ENCODE measurements around the gene STOML1. TPM values are rescaled to one million over a fixed set of nuclear protein-coding genes. Genes with fewer than 3 reads are reported as not detected.

STOML1 gene
- total RNA-seq, 1 donor from 2014 or later: 23.4 TPM

DNA sequence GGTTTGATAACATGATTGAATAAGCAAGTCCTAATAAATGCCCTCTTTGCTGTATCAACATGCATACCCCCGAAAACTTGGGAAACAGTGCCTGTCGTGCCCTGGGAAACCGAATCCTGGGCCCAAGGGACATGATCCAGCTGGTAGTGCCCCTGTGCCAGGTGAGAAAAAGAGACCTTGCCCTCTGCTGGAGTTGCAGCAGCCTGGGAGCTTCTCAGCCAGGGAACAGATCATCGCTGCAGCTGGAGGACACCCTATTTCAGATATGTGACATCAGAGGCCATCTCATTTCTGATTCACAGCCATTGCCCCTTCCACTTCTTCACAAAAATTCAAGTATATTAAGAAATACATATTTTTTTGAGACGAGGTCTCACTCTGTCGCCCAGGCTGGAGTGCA lies 32.3 kb downstream of the STOML1 start:
- DNase-seq: no peak

DNA sequence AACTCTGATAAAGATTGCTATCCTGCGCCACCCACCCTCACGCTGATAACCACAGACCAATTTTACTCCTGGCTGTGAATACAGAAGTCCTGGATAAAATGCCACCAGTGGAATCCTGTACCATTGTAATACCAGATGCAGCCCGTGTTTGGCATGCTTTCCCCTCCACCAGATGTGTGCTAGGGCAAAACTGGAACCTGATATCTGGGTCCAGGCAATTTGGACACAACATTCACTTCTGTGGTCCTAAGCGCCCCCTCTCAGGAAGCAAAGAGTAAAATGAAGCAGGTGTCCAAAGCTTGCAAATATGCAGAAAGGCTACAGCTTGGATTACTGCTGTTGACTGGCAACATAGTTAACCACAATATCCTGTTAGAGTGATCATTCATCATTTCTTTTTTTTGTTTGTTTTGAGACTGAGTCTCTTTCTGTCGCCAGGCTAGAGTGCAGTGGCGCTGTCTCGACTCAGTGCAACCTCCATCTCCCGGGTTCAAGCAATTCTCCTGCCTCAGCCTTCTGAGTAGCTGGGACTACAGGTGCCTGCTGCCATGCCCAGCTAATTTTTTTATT lies 33.0 kb downstream of the STOML1 start:
- no peak for DNase-seq

DNA sequence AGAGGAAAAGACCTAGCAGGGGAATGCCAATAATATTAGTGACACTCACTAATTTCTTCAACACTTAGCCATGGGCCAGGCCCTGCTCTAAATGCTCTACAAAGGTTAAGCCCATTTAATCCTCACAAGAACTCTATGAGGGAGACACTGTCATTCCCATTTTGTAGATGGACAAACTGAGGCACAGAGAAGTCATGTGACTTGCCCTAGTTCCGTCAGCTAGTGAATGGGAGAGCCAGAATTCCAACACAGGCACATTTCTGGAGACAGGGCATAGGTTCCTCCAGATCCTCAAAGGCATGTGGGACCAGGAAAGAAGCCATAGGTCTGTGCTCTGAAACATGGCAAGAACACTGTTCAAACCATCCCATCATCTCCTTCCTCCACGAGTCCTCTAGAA lies 34.3 kb downstream of the STOML1 start:
- no peak for DNase-seq

DNA sequence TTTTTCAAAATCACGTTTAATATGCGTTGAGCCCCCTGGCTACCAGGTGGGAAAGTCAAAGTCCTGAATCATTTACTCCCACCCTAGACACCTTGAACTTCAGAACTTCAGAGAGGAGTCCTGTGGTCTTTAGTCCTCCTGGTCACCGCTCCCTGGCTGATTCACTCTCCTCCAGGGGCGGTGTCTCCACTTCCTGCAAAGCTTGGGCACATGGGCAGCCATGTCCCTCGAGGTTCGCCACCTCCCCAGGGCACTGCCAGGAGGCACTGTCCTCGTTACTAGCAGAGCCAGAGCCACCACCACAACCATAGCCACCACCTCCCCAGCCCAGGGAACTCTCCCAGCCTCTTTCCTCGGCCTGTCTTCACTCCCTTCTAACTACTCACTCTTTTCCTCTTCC lies 34.8 kb downstream of the STOML1 start:
- DNase-seq: no peak

DNA sequence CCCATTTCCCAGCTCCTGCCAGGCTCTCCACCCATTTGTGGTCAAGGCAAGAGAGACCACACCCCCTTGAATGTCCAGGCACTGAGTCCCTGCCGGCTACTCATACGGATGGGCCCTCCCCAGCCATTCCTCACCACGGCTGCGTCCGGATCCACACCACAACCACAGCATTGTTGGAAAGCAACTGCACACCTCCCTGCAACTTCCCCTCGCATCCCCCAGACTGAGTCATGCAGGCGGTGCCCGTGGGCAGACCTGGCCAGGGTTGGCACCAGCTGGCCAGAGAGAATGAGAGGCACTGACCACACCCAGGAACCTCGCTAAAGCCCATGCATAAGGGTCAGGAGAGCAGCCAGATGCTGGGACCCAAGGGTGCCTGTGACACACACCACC lies 35.4 kb downstream of the STOML1 start:
- no peak for DNase-seq

DNA sequence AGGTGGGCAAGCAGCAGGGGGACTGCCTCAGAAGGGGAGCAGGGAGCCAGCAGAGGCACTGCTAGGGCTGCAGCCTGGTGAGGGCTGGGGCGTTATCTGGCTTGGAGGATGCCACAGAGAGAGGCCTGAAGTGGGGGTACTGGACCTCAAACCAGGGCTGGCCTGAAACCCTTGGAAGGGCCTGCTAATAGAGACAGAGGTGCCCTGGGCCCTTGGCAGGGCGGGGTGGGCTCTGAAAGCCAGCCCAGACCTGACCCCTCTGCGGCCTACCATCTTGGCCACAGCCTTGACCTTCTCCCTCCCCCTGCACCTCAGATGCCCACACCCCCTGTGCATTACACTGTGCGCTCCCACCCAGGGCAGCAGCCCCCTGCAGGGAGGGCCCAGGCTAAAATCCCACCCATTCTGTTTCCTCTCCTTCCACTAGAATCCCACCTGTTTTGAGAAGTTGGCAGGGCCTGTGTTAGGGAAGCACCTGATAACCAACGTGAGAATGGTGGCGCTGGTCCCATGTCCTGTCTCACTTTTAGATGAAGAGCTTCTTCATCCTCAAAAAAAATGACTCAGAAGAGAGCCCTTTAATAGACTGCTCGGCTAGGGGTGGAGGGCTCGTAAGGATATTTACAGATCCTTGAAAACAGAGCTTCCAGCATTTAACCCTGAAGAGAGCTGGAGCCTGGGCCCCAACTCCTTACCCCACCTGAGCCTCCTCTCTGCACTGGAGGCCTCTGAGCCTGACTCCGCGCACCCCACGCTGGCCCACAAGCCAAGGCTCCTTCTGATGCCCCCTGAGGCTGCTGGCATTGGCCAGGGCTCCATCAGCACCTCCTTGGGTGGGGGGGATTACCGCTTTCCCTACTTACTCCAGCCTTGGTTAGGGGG lies 36.0 kb downstream of the STOML1 start:
- DNase-seq: no peak

DNA sequence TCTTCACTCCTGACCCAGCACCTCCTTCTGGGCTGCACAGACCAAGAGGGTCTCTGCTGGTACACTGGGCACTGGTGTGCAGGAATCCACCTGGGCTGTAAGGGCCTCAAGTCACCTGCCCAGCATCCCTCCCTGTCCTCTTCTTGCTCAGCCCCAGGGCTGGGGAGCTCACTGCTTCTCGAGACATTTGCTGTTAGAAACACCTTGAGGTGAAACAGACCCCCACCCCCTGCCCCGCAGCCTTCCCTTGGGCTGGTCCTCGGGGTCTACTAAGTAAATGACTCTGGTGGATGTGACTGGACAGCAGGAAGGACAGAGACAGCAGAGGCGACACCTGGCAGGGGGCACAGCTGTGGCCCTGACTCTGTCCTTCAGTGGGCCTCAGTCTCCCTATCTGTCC lies 36.8 kb downstream of the STOML1 start:
- no peak for DNase-seq

DNA sequence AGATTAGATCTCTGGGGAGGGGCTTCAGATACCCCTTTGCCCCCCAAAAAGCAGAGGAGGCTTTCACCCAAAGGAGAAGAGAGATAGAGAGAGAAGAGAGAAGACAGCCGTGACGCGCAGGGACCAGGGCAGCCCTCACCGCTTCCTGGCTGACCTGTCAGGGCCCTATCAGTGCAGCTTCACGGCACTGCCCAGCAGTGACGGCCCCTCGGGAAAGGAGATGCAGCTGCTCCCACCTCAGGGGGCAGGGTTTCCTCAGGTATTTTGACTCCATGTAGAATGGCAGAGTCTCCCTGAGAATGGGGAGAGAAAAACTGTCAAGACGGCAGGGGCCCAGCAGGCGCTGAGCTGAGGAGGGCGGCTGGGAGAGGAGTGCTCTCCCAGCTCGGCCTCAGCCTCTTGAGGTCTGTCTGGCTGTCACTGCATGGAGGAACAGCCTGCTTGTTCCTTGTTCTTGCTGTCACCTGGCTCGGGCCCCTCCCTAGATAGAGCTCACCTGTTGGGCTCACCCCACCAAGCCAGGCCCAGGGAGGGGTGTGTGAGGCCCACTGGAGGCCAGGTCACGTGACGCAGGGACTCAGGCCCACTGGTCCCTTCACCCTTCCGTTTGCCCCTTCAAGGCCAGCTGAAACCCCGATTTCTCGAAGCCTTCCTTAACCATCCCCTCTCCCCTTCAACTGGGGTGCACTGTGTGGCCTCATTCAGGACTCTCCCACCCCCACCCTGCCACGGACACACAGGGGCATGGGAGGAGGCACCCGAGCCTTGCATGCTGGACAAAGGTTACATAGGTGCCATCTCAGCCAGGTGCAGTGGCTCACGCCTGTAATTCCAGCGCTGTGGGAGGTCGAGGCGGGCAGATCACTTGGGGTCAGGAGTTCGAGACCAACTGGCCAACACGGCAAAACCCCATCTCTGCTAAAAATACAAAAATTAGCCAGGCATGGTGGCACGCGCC lies 37.6 kb downstream of the STOML1 start:
- DNase-seq: no peak

DNA sequence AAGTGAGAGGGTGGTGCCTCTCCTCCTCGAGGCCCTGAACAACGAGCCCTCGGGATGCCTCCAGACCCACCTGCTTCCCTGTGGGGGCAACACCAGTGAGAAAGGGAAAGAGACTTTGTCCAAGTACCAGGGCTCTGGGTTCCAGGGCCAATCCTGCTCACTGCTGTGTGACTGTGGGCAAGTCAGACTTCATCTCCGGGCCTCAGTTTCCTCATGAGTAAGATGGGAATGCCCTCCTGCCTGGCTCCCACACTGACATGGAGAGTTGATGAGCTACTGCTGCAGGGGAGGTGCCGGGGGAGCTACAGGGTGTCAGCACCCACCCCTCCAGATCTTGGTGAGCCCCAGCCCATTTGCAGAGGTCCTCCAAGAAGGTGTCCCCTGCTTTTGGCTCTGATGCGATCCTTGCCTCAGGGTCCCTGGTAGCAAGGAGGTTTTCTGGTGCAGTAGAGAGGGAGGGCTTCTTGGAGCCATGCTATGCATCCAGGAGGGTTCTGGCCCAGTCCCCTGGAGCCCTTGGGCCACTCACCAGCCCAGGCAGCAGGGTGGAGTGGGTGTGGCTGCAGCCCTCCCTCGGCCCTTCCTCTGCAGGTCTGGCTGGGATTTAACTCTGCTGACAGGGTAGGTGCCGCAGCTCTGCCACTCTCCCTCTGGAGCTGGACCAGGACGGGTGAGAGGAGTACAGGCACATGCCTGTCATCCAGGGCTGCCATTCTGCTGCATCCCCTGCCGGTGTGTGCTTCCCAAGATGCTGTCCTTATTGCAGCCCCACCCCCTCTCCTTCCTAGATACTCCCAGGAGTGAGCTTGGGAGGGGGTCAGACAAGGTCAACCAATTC lies 39.0 kb downstream of the STOML1 start:
- no peak for DNase-seq

DNA sequence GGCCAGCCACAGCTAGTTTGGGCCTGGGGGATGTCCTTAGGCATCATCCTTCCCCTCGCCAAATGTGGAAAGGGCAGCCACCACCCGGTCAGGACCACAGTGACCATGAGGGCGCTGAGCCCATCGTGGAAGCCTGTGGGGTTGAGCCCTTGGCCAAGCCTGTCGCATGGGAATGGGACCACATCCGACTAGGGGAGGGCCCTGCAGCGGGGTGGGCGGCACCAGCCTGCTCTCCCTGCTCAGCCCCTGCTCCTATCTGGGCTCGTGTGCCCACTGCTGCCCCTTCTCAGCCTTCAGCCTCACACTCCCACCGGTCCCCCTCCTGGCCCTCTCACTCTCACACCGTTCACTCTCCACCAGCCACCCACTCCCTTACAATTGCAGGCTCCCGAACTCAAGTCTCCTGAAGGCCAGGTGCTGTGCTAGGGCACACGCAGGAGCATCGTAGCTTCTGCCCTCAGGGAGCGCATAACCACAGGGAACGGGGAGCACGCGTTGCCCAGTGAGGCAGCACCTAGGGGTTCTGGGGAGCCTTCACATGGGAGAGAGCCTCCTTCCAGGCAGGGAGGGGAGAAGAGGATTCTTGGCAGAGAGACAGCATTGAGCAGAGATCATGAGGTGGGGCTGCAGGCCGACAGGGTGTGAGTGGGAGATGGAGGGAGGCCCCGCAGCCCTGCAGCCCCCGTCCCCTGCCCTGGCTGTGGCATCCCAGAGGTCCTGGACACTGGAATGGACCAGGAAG lies 39.8 kb downstream of the STOML1 start:
- DNase-seq: no peak

DNA sequence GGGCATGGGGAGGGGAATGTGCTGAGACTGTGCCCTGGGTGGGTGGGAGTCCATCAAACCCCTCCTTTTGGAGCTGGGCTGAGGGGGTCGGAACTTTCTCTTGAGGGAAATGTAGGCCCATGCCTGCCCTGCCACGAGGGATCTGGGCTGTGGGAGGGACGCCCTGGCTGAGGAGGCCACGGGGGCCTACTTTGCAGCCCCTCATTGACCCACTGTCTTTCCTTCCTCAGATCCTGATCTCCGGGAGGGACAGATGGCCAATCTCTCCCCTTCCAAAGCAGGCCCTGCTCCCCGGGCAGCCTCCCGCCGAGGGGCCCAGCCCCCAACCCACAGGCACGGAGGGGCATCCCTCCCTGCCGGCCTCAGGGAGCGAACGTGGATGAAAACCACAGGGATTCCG lies 40.5 kb downstream of the STOML1 start:
- no peak for DNase-seq

DNA sequence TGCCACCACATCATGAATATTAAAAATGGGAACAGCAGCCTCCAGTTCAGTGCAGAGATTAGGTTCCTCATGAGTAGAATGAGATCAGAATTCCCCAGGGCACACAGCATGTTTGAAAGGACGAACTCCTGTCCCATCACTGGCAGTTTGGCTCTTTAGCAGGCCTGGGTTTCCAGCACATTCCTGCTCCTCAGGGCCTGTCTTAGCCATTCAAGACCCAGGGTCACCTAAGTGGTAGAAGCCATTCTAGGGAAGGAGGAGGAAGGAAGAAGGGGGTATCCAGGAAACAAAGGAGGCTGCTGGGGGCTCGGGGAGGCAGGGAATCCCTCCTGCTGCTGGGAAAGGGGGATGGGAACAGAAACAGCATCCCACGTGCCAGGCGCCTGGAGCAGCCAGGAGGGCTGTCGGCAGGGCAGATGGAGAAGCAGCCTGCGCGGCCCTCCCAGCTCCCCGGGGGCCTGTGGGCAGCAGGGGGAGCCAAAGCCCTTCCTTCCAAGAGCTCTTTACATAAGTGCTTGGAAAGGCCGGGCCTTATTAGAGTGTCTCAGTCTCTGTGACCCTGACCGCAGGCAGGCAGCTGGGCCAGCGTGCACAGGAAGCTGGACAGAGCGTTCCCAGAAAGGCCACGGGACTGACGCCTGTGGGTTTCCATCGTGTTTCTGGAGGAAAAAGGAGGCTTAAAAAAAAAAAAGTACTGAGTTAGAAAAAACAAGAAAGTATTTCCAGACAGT lies 41.1 kb downstream of the STOML1 start:
- DNase-seq: peak; percentile 42

DNA sequence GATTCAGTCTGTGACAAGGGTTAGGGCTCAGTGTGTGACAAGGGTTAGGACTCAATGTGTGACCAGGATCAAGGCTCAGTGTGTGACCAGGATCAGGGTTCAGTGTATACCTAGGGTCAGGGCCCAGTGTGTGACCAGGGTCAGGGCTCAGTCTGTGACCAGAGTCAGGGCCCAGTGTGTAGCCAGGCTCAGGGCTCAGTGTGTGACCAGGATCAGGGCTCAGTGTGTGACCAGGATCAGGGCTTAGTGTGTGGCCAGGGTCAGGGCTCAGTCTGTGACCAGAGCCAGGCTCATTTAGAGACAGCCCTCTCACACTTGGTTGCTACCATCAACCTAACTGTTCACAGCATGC lies 41.6 kb downstream of the STOML1 start:
- DNase-seq: no peak

DNA sequence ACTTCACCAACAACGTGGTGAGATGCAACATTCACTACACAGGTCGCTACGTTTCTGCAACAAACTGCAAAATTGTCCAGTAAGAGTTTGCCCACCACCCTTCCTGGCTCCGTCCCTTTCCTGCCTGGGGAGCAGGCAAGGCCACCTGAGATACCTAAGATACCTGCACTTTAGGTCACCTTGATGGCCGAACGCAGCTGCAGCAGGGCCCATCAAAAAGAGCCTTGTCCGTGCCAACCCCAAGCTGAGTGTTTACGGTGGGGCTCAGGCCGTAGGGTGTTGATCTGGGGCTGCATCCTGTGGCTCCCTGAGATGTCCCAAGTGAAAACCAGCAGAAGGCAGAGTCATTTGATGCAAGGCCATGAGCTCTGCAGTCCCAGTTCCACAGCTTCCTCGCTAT lies 42.6 kb downstream of the STOML1 start:
- DNase-seq: no peak

DNA sequence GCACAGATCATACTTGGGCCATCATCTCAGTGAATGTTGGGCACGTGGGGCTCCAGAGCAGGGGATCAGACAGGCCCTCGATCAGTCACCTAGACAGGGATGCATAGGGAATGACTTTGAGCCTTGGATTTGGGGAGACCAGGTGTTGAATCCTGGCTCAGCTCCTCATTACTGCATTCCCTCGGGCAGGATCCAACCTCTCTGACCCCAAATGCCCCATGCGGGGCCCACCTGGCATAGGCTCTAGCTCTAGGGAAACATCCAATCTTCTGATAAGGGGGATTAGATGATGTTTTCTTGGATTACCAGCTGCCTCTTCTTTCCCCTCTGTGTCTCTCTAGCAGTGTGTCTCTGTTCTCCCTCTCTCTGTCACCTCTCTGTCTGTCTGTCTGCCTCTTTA lies 43.1 kb downstream of the STOML1 start:
- DNase-seq: no peak

DNA sequence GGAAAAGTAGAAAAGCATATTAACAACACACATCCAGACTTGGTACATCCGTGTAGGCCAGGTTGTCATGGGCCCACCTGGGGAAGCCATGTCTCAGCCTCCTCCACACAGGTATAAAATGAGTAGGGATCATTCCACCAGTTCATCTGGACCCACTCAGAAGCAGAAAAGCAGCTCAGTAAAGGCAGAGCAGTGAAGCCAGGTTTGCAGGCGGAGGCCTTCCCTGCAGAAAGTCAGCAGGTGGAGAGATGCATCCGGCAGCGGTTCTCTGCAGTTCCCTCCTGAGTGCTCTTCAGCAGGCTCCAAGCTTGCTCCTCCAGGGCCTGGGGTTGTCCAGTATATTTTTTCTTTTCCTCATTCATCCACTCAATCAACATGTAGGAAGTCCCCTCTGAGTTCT lies 43.7 kb downstream of the STOML1 start:
- DNase-seq: no peak

DNA sequence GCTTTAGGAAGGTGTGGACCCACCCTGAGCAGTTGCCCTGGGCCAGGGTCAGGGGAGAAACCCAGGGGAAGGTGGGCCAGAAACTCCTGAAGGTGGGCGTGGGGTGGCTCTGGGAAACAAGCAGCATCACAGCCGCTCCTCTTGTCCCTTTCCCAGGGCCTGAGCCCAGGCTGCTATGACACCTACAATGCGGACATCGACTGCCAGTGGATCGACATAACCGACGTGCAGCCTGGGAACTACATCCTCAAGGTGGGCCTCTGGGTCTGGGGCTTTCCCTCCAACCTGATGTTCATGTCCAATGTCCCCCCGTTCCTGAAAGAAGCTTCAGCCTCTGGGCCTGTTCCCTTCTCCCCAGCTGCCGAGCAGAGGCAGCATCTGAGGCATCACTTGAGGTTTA lies 44.4 kb downstream of the STOML1 start:
- DNase-seq: no peak

DNA sequence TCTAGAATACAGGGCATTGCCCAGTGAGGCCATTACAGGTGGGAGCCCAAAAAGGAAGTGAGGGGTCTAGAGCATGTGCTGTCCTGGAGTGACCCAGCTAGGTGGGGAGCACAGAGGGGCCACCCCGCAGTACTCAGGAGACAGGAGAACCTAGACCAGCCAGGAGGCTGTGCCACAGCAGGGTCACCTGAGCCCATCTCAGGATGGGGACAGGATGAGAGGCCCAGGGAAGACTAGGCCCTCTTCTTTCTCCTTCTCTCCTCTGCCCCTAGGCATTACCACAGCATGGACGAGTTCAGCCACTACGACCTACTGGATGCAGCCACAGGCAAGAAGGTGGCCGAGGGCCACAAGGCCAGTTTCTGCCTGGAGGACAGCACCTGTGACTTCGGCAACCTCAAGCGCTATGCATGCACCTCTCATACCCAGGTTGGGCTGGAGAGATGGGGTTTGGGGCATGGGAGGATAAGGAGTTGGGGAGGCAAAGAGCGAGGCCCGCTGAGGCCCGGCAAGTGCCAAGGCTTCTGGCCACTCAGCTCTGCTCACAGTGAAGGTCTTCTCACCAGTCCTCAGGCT lies 45.2 kb downstream of the STOML1 start:
- DNase-seq: no peak

DNA sequence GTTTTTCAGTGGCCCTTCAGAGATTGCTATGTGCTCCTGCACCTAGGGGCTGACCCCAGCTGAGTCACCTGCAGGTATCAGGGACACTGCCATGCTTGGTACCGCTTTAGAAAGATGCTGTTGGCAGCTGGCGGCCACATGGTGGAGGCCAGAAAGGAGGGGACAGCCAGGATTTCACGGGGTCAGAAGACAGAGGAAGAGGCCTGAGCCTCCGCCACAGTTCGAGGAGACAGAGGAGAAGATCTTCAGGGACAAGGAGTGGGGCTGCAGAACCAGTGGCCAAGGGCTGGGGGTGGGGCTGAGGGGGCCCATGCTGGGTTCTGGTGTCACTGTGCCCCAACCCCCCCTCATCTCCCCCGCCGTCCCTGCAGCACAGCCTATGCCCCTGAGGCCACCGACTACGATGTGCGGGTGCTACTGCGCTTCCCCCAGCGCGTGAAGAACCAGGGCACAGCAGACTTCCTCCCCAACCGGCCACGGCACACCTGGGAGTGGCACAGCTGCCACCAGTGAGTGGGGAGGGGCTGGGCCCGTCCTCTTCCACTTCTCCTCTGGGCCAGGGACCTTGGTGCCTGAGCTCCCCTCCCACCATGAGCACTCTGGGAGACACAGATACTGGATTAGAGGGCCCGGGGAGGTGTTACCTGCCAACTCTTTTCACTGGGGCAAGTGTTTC lies 45.9 kb downstream of the STOML1 start:
- DNase-seq: no peak

DNA sequence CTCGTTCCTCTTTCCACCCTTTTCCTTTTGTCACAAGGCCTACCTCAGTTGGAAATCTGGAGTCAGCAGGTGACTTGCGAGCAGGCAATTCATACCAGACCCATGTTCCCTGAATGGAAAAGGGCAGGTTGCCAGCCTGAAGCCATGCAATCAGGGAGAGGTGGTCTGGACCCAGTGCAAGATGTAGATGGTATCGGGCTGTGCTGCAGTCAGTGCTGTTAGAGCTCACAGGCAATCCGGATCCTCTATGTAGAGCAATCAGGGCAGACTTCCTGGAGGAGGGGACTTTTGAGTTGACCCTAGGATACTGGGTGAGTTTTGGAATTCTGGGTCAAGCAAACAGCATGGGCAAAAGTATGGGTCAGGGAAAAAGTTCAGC lies 47.0 kb downstream of the STOML1 start:
- no peak for DNase-seq
